Neural crest cell (in vitro differentiated cells): ENCODE data around the gene ST6GALNAC1. TPM values are rescaled to one million over a fixed set of nuclear protein-coding genes. Genes with fewer than 3 reads are reported as not detected.

ENCODE experiments used
- DNase-seq: peaks from one replicate; pipeline ENCODE4 v3.0.0; 2021; ENCODE audit warnings: low read depth, mixed read lengths, low spot score
- H3K27ac Mint-ChIP-seq: one replicate; pipeline ENCODE4 v1.8.0; 2021; ENCODE audit warnings: mild to moderate bottlenecking, mixed read lengths; ENCODE audit not compliant: unreplicated experiment
- H3K27me3 Mint-ChIP-seq: 2 replicates; pipeline ENCODE4 v1.8.0; 2021; ENCODE audit warnings: low read depth, mild to moderate bottlenecking, mixed read lengths
- H3K36me3 Mint-ChIP-seq: 2 replicates; pipeline ENCODE4 v1.8.0; 2021; ENCODE audit warnings: low read depth, mild to moderate bottlenecking, mixed read lengths
- H3K4me1 Mint-ChIP-seq: 2 replicates; pipeline ENCODE4 v1.8.0; 2021; ENCODE audit warnings: mixed read lengths
- H3K4me3 Mint-ChIP-seq: one replicate; pipeline ENCODE4 v1.8.0; 2021; ENCODE audit warnings: mild to moderate bottlenecking, mixed read lengths
- H3K9me3 Mint-ChIP-seq: 2 replicates; pipeline ENCODE4 v1.8.0; 2021; ENCODE audit warnings: mixed read lengths
- CTCF ChIP-seq: fragments of 200-600 bp; sonication (generic); conservative IDR thresholded peaks from 2 replicates; pipeline ENCODE4 v1.5.0; 2021; ENCODE audit warnings: antibody characterized with exemption, mild to moderate bottlenecking
- total RNA-seq: library from RNA; stranded (reverse); gene quantifications from 2 replicates; pipeline ENCODE4 v1.2.1, GENCODE V29; 2021

The ST6GALNAC1 gene
- total RNA-seq, 1 donor from 2014 or later: not detected

- Mint-ChIP-seq H3K27ac (peak overlapping the region; percentile 93), H3K27me3 (no peaks in the 10 kb centered on the region), H3K4me3 (peak overlapping the region; percentile 20), H3K4me1 (peaks cover 24% of the 10 kb centered on the region), H3K9me3 (no peaks in the 10 kb centered on the region), H3K36me3 (no peaks in the 10 kb centered on the region)
- no peak for DNase-seq
- no peak for TF ChIP-seq CTCF
Observed at GRCh38 chr17:76659928-76660655, 16.5 kb upstream of the ST6GALNAC1 start.

- peaks cover 24% of the 10 kb centered on the region for H3K4me1 Mint-ChIP-seq
- no peaks in the 10 kb centered on the region for H3K36me3 Mint-ChIP-seq
- no peak overlapping the region for H3K4me3 Mint-ChIP-seq
- H3K9me3 Mint-ChIP-seq: peaks cover 2% of the 10 kb centered on the region
- H3K27ac Mint-ChIP-seq: no peak overlapping the region
- H3K27me3 Mint-ChIP-seq: no peaks in the 10 kb centered on the region
- DNase-seq: no peak
- no peak for TF ChIP-seq CTCF
Observed at GRCh38 chr17:76658242-76658662, 14.7 kb upstream of the ST6GALNAC1 start.

GRCh38 chr17:76657505-76658241 lies 14.1 kb upstream of the ST6GALNAC1 start:
- no peak overlapping the region for H3K27ac Mint-ChIP-seq
- H3K9me3 Mint-ChIP-seq: peaks cover 2% of the 10 kb centered on the region
- peaks cover 24% of the 10 kb centered on the region for H3K4me1 Mint-ChIP-seq
- no peak for DNase-seq
- no peak overlapping the region for H3K4me3 Mint-ChIP-seq
- H3K36me3 Mint-ChIP-seq: no peaks in the 10 kb centered on the region
- no peak for TF ChIP-seq CTCF
- no peaks in the 10 kb centered on the region for H3K27me3 Mint-ChIP-seq

- peaks cover 6% of the 10 kb centered on the region for H3K9me3 Mint-ChIP-seq
- H3K4me1 Mint-ChIP-seq: peaks cover 6% of the 10 kb centered on the region
- TF ChIP-seq CTCF: no peak
- DNase-seq: no peak
- no peaks in the 10 kb centered on the region for H3K36me3 Mint-ChIP-seq
- H3K27me3 Mint-ChIP-seq: no peaks in the 10 kb centered on the region
- H3K4me3 Mint-ChIP-seq: no peak overlapping the region
- H3K27ac Mint-ChIP-seq: peak overlapping the region; percentile 62
Observed at GRCh38 chr17:76654408-76654807, 10.9 kb upstream of the ST6GALNAC1 start.

GRCh38 chr17:76650504-76650903 lies 6.9 kb upstream of the ST6GALNAC1 start:
- no peak for TF ChIP-seq CTCF
- no peaks in the 10 kb centered on the region for H3K27me3 Mint-ChIP-seq
- H3K4me3 Mint-ChIP-seq: no peak overlapping the region
- peaks cover 6% of the 10 kb centered on the region for H3K9me3 Mint-ChIP-seq
- no peak overlapping the region for H3K27ac Mint-ChIP-seq
- H3K36me3 Mint-ChIP-seq: no peaks in the 10 kb centered on the region
- no peak for DNase-seq
- H3K4me1 Mint-ChIP-seq: no peaks in the 10 kb centered on the region
